ENCODE measurements around the gene FOXI3.

DNA sequence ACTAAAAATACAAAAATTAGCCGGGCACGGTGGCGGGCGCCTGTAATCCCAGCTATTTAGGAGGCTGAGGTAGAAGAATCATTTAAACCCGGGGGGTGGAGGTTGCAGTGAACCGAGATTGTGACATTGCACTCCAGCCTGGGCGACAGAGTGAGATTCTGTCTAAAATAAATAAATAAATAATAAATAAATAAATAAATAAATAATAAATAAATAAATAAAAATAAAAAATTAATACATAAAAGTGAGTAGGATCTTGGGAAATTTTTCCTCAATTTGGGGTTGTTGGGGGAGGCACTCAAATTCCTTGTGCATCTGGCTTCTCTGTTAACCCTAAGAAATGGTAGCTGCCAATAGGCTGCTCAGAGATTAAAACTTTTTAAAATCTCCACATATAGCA, 20.3 kb upstream of the FOXI3 start:
- no peak for TF ChIP-seq ZNF274 (IDR thresholded peaks at IDR 0.05; ENCODE audit: low read depth, low read length)
- TF ChIP-seq YY1 (IDR thresholded peaks at IDR 0.05; ENCODE audit: insufficient read depth, insufficient read length), result no peak
